HT-29 (cell line): ENCODE results near the gene TREH. TPM values are rescaled to one million over a fixed set of nuclear protein-coding genes. Genes with fewer than 3 reads are reported as not detected.
"Not testable (repeated sequence)": the region's sequence is repeated elsewhere in the genome, so short reads cannot be mapped to it uniquely, and the experiment has no call there.

ENCODE experiments used
- DNase-seq: peaks from one replicate; pipeline ENCODE4 v3.0.0-alpha.2; 2015; ENCODE audit warnings: low spot score
- total RNA-seq: library from RNA; depleted of rRNA; stranded (reverse); fragments of >200 nt; shearing (Covaris generic); gene quantifications from 2 replicates; pipeline ENCODE4 v1.2.3, GENCODE V29; 2014; rRNA removed

Gene TREH
- total RNA-seq: 0.05 TPM in 1 of 2 replicates, not detected in the other

- peak; percentile 64 for DNase-seq
Measured at GRCh38 chr11:118679483-118679882, at the start of gene TREH. Gene TREH (minus strand): TSS chr11:118679650. CDS start chr11:118679627, 23 bp downstream.

- not testable (repeated sequence) for DNase-seq
Measured at GRCh38 chr11:118728112-118728511, 48.7 kb upstream of the TREH start.

GRCh38 chr11:118727721-118728066 lies 48.2 kb upstream of the TREH start:
- not testable (repeated sequence) for DNase-seq

GRCh38 chr11:118727001-118727720 lies 47.7 kb upstream of the TREH start:
- DNase-seq: not testable (repeated sequence)

- not testable (repeated sequence) for DNase-seq
Measured at GRCh38 chr11:118721478-118722015, 42.1 kb upstream of the TREH start.

- DNase-seq: not testable (repeated sequence)
Measured at GRCh38 chr11:118720740-118721139, 41.3 kb upstream of the TREH start.

- DNase-seq: not testable (repeated sequence)
Measured at GRCh38 chr11:118720078-118720477, 40.6 kb upstream of the TREH start.

- not testable (repeated sequence) for DNase-seq
Measured at GRCh38 chr11:118718562-118718961, 39.1 kb upstream of the TREH start.

GRCh38 chr11:118717733-118718132 lies 38.3 kb upstream of the TREH start:
- not testable (repeated sequence) for DNase-seq

- not testable (repeated sequence) for DNase-seq
Measured at GRCh38 chr11:118717221-118717620, 37.8 kb upstream of the TREH start.

- DNase-seq: no peak
Measured at GRCh38 chr11:118715837-118716260, 36.4 kb upstream of the TREH start.

- no peak for DNase-seq
Measured at GRCh38 chr11:118715245-118715831, 35.9 kb upstream of the TREH start.

- no peak for DNase-seq
Measured at GRCh38 chr11:118714816-118715215, 35.4 kb upstream of the TREH start.

- DNase-seq: not testable (repeated sequence)
Measured at GRCh38 chr11:118714416-118714815, 35.0 kb upstream of the TREH start.

- no peak for DNase-seq
Measured at GRCh38 chr11:118708296-118708695, 28.8 kb upstream of the TREH start.

GRCh38 chr11:118706546-118706825 lies 27.0 kb upstream of the TREH start:
- no peak for DNase-seq

- no peak for DNase-seq
Measured at GRCh38 chr11:118705791-118706545, 26.5 kb upstream of the TREH start.

- no peak for DNase-seq
Measured at GRCh38 chr11:118705111-118705741, 25.8 kb upstream of the TREH start.

- peak; percentile 40 for DNase-seq
Measured at GRCh38 chr11:118703563-118704106, 24.2 kb upstream of the TREH start.

- DNase-seq: no peak
Measured at GRCh38 chr11:118699506-118700220, 20.2 kb upstream of the TREH start.

- DNase-seq: no peak
Measured at GRCh38 chr11:118697346-118697745, 17.9 kb upstream of the TREH start.
